ENCODE measurements around the gene ARHGAP31.
A peak's percentile ranks its signal among the peaks of the same experiment; 100 is the strongest.
"Not testable (repeated sequence)": the region's sequence is repeated elsewhere in the genome, so short reads cannot be mapped to it uniquely, and the experiment has no call there.

ARHGAP31 gene

GRCh38 chr3:119350114-119350513, 55.9 kb downstream of the ARHGAP31 start:
- DNase-seq (ENCODE audit: low read depth) = no peak

GRCh38 chr3:119351581-119351980, 57.4 kb downstream of the ARHGAP31 start:
- no peak for DNase-seq (ENCODE audit: low read depth)

GRCh38 chr3:119352034-119352609, 57.9 kb downstream of the ARHGAP31 start:
- DNase-seq (ENCODE audit: low read depth) = no peak

- peak; percentile 59 for DNase-seq (ENCODE audit: low read depth)
Observed at GRCh38 chr3:119352863-119353527, 58.8 kb downstream of the ARHGAP31 start.

GRCh38 chr3:119355608-119356007, 61.4 kb downstream of the ARHGAP31 start:
- not testable (repeated sequence) for DNase-seq (ENCODE audit: low read depth)

GRCh38 chr3:119356646-119357045, 62.5 kb downstream of the ARHGAP31 start:
- no peak for DNase-seq (ENCODE audit: low read depth)

GRCh38 chr3:119357190-119357589, 63.0 kb downstream of the ARHGAP31 start:
- DNase-seq (ENCODE audit: low read depth) = no peak

GRCh38 chr3:119359476-119360326, 65.5 kb downstream of the ARHGAP31 start:
- DNase-seq (ENCODE audit: low read depth) = no peak

GRCh38 chr3:119360736-119361462, 66.7 kb downstream of the ARHGAP31 start:
- no peak for DNase-seq (ENCODE audit: low read depth)

GRCh38 chr3:119362010-119362409, 67.8 kb downstream of the ARHGAP31 start:
- DNase-seq (ENCODE audit: low read depth) = no peak

- DNase-seq (ENCODE audit: low read depth) = no peak
Observed at GRCh38 chr3:119362940-119363725, 69.0 kb downstream of the ARHGAP31 start.

- DNase-seq (ENCODE audit: low read depth) = no peak
Observed at GRCh38 chr3:119364401-119364800, 70.2 kb downstream of the ARHGAP31 start.

GRCh38 chr3:119365418-119365817, 71.2 kb downstream of the ARHGAP31 start:
- no peak for DNase-seq (ENCODE audit: low read depth)

- DNase-seq (ENCODE audit: low read depth) = no peak
Observed at GRCh38 chr3:119367000-119367399, 72.8 kb downstream of the ARHGAP31 start.

GRCh38 chr3:119368298-119368697, 74.1 kb downstream of the ARHGAP31 start:
- DNase-seq (ENCODE audit: low read depth) = no peak

GRCh38 chr3:119371786-119372185, 77.6 kb downstream of the ARHGAP31 start:
- DNase-seq (ENCODE audit: low read depth) = not testable (repeated sequence)

- no peak for DNase-seq (ENCODE audit: low read depth)
Observed at GRCh38 chr3:119375106-119375505, 80.9 kb downstream of the ARHGAP31 start.

- no peak for DNase-seq (ENCODE audit: low read depth)
Observed at GRCh38 chr3:119375510-119375909, 81.3 kb downstream of the ARHGAP31 start.

- no peak for DNase-seq (ENCODE audit: low read depth)
Observed at GRCh38 chr3:119376758-119377157, 82.6 kb downstream of the ARHGAP31 start.

GRCh38 chr3:119378259-119378803, 84.1 kb downstream of the ARHGAP31 start:
- DNase-seq (ENCODE audit: low read depth) = no peak

- DNase-seq (ENCODE audit: low read depth) = no peak
Observed at GRCh38 chr3:119380697-119381096, 86.5 kb downstream of the ARHGAP31 start.

All from non-pigmented ciliary epithelial cell (primary cell).